Progenitor cell of endocrine pancreas (in vitro differentiated cells): Measurements from ENCODE around the gene AP3M1. TPM values are rescaled to one million over a fixed set of nuclear protein-coding genes. Genes with fewer than 3 reads are reported as not detected.

ENCODE experiments used
- DNase-seq: peaks from one replicate; pipeline ENCODE4 v3.0.0; 2021; ENCODE audit warnings: low spot score; ENCODE audit not compliant: unreplicated experiment
- H3K27ac Mint-ChIP-seq: 2 replicates; pipeline ENCODE4 v1.8.0; 2021; ENCODE audit warnings: mild to moderate bottlenecking, moderate library complexity, mixed read lengths
- H3K27me3 Mint-ChIP-seq: 2 replicates; pipeline ENCODE4 v1.8.0; 2021; ENCODE audit warnings: mixed read lengths
- H3K36me3 Mint-ChIP-seq: 2 replicates; pipeline ENCODE4 v1.8.0; 2022; ENCODE audit warnings: mixed read lengths; ENCODE audit not compliant: insufficient read depth
- H3K4me1 Mint-ChIP-seq: 2 replicates; pipeline ENCODE4 v1.8.0; 2021; ENCODE audit warnings: low read depth, mixed read lengths
- H3K4me3 Mint-ChIP-seq: 2 replicates; pipeline ENCODE4 v1.8.0; 2021; ENCODE audit warnings: low read depth, mild to moderate bottlenecking, moderate library complexity, mixed read lengths
- H3K9me3 Mint-ChIP-seq: 2 replicates; pipeline ENCODE4 v1.8.0; 2021; ENCODE audit warnings: low read depth, mixed read lengths
- total RNA-seq: library from RNA; stranded (reverse); gene quantifications from 2 replicates; pipeline ENCODE4 v1.2.1, GENCODE V29; 2021
- TF ChIP-seq, protein P1 (sequence below): fragments of 200-600 bp; sonication (generic); IDR thresholded peaks from one replicate; pipeline ENCODE4 v1.5.0; 2021; ENCODE audit warnings: antibody characterized with exemption, mild to moderate bottlenecking; ENCODE audit not compliant: unreplicated experiment

AP3M1 gene
- total RNA-seq, 1 donor from 2014 or later = 51.7 TPM

- TF ChIP-seq, protein P1, sequence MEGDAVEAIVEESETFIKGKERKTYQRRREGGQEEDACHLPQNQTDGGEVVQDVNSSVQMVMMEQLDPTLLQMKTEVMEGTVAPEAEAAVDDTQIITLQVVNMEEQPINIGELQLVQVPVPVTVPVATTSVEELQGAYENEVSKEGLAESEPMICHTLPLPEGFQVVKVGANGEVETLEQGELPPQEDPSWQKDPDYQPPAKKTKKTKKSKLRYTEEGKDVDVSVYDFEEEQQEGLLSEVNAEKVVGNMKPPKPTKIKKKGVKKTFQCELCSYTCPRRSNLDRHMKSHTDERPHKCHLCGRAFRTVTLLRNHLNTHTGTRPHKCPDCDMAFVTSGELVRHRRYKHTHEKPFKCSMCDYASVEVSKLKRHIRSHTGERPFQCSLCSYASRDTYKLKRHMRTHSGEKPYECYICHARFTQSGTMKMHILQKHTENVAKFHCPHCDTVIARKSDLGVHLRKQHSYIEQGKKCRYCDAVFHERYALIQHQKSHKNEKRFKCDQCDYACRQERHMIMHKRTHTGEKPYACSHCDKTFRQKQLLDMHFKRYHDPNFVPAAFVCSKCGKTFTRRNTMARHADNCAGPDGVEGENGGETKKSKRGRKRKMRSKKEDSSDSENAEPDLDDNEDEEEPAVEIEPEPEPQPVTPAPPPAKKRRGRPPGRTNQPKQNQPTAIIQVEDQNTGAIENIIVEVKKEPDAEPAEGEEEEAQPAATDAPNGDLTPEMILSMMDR = no peak
- H3K36me3 Mint-ChIP-seq = peaks cover 36% of the 10 kb centered on the region
- H3K9me3 Mint-ChIP-seq = no peaks in the 10 kb centered on the region
- DNase-seq = no peak
- no peak overlapping the region for H3K4me3 Mint-ChIP-seq
- H3K4me1 Mint-ChIP-seq = no peaks in the 10 kb centered on the region
- H3K27ac Mint-ChIP-seq = no peak overlapping the region
- H3K27me3 Mint-ChIP-seq = no peaks in the 10 kb centered on the region
Measured at GRCh38 chr10:74110120-74110519, 40.5 kb downstream of the AP3M1 start.

DNA sequence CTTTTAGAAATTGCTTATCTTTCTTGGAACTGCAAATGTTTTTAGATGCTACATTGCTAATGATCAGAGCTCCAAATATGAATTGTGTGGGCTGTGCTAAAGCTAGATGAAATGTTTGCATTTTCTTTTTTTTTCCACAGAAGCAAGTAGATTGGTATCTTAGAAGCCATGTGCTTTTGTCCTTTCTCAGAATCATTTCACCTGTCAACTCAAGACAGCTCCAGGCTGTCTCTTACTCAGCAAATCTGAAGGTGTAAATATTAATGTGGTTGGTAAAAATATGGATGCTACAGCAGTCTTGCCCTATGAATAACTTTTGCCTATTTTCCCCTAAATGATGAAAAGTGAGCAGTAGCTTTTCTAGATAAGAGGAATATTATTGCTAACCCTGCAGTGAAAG, 41.2 kb downstream of the AP3M1 start:
- H3K4me3 Mint-ChIP-seq = no peak overlapping the region
- no peaks in the 10 kb centered on the region for H3K4me1 Mint-ChIP-seq
- no peaks in the 10 kb centered on the region for H3K27me3 Mint-ChIP-seq
- no peak overlapping the region for H3K27ac Mint-ChIP-seq
- H3K9me3 Mint-ChIP-seq = no peaks in the 10 kb centered on the region
- H3K36me3 Mint-ChIP-seq = peaks cover 37% of the 10 kb centered on the region
- no peak for DNase-seq
- TF ChIP-seq, protein P1 = no peak

- Mint-ChIP-seq H3K27ac (no peak overlapping the region), H3K27me3 (no peaks in the 10 kb centered on the region), H3K4me1 (no peaks in the 10 kb centered on the region), H3K4me3 (no peak overlapping the region), H3K36me3 (peaks cover 33% of the 10 kb centered on the region), H3K9me3 (no peaks in the 10 kb centered on the region)
- TF ChIP-seq, protein P1 = no peak
- DNase-seq = no peak
Measured at GRCh38 chr10:74107391-74107790, 43.2 kb downstream of the AP3M1 start.

DNA sequence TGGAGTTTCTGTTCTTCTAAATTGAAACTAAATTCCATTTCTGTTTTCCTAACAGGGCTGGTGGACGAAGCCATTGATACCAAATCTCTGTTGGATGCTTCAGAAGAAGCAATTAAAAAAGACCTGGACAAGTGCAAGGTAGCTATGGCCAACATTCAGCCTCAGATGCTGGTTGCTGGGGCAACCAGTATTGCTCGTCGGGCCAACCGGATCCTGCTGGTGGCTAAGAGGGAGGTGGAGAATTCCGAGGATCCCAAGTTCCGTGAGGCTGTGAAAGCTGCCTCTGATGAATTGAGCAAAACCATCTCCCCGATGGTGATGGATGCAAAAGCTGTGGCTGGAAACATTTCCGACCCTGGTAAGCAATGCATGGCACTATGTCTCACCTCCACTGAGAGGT, 45.6 kb downstream of the AP3M1 start:
- DNase-seq = no peak

DNA sequence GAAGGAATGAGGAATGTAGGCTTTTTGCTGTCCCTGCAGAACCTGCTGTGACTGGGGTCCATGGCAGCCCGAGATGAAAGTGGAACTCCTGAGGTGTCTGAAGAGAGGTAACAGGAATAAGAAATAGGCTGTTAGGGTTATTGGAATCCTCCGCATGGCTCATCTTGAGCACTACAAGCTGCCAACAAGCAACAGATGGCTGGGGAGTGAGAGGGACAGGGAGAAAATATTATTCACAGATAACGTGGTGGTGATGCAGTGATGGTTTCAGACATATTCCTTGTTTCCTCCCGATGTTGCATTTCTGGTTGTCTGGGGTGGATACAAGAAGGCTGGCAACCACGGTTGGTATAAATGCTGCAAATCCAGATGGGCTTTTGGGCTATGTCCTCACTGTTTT, 46.1 kb downstream of the AP3M1 start:
- H3K27me3 Mint-ChIP-seq = no peaks in the 10 kb centered on the region
- H3K27ac Mint-ChIP-seq = no peak overlapping the region
- H3K4me1 Mint-ChIP-seq = no peaks in the 10 kb centered on the region
- peaks cover 37% of the 10 kb centered on the region for H3K36me3 Mint-ChIP-seq
- no peak for DNase-seq
- H3K4me3 Mint-ChIP-seq = no peak overlapping the region
- no peaks in the 10 kb centered on the region for H3K9me3 Mint-ChIP-seq
- TF ChIP-seq, protein P1 = no peak

More for the DNA sequence above, 45.6 kb downstream of the AP3M1 start:
- no peaks in the 10 kb centered on the region for H3K9me3 Mint-ChIP-seq
- no peaks in the 10 kb centered on the region for H3K27me3 Mint-ChIP-seq
- H3K4me1 Mint-ChIP-seq = no peaks in the 10 kb centered on the region
- peaks cover 34% of the 10 kb centered on the region for H3K36me3 Mint-ChIP-seq
- no peak overlapping the region for H3K4me3 Mint-ChIP-seq
- TF ChIP-seq, protein P1 = no peak
- H3K27ac Mint-ChIP-seq = no peak overlapping the region
